HG03520 (cell line): ENCODE measurements around the gene STOML1.

ENCODE experiments used
- ATAC-seq: cut with Tn5 transposase; IDR thresholded peaks from one replicate; pipeline ENCODE4 v1.9.1; 2021; ENCODE audit warnings: mild to moderate bottlenecking, moderate library complexity; ENCODE audit not compliant: unreplicated experiment

The STOML1 gene

GRCh38 chr15:74019734-74020133 lies 27.6 kb upstream of the STOML1 start:
- ATAC-seq = no peak

GRCh38 chr15:74013374-74013894 lies 21.3 kb upstream of the STOML1 start:
- no peak for ATAC-seq

- ATAC-seq = no peak
Observed at GRCh38 chr15:74011610-74012009, 19.5 kb upstream of the STOML1 start.

GRCh38 chr15:74010929-74011540 lies 18.9 kb upstream of the STOML1 start:
- ATAC-seq = no peak

GRCh38 chr15:74008901-74009300 lies 16.8 kb upstream of the STOML1 start:
- ATAC-seq = no peak

- no peak for ATAC-seq
Observed at GRCh38 chr15:74007820-74008371, 15.8 kb upstream of the STOML1 start.

- ATAC-seq = no peak
Observed at GRCh38 chr15:74006774-74007639, 14.9 kb upstream of the STOML1 start.

- no peak for ATAC-seq
Observed at GRCh38 chr15:73997986-73998385, 5.9 kb upstream of the STOML1 start.

GRCh38 chr15:73996939-73997338 lies 4.8 kb upstream of the STOML1 start:
- no peak for ATAC-seq

- ATAC-seq = no peak
Observed at GRCh38 chr15:73996267-73996666, 4.2 kb upstream of the STOML1 start.

- ATAC-seq = no peak
Observed at GRCh38 chr15:73994912-73995622, 3.0 kb upstream of the STOML1 start.

GRCh38 chr15:73994413-73994883 lies 2.4 kb upstream of the STOML1 start, which contains the start of gene PML:
Gene PML, plus strand, starts transcription at chr15:73994716. Its CDS starts 97 bp downstream, at chr15:73994813.
- ATAC-seq = peak; percentile 68

GRCh38 chr15:73993211-73993994 lies 1.3 kb upstream of the STOML1 start:
- no peak for ATAC-seq

GRCh38 chr15:73992594-73992898 lies 451 bp upstream of the STOML1 start:
- ATAC-seq = no peak

- no peak for ATAC-seq
Observed at GRCh38 chr15:73991260-73991659, 835 bp downstream of the STOML1 start.

GRCh38 chr15:73990250-73991005 lies 1.7 kb downstream of the STOML1 start:
- ATAC-seq = no peak

GRCh38 chr15:73989001-73989798 lies 2.9 kb downstream of the STOML1 start:
- ATAC-seq = no peak

- no peak for ATAC-seq
Observed at GRCh38 chr15:73988445-73988969, 3.6 kb downstream of the STOML1 start.
